ENCODE measurements around the gene SEMA3D.

DNA sequence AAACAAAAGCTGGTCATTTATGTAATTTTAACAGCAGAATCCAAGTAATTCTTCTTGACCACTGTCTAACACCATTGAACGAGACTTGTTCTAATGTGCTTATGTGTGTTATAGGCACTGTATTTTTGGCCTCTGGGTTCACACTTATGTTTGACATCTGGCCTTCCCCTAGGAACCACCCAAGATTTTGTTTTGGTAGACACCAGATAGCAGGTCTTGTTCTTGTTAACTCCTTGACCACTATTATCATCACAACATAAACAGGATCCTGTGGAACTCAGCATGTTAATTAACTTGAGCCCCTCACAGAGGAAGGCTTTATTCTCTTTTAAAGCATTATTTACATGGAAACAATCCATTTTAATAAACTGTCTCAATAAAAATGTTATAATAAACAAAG lies 167.7 kb downstream of the SEMA3D start:
- TF ChIP-seq CTCF (conservative IDR thresholded peaks at IDR 0.05) (no peak), EZH2 (IDR thresholded peaks at IDR 0.05; ENCODE audit: low read depth) (no peak)
